ENCODE data around the gene LTA. TPM values are rescaled to one million over a fixed set of nuclear protein-coding genes. Genes with fewer than 3 reads are reported as not detected.
A peak's percentile ranks its signal among the peaks of the same experiment; 100 is the strongest.

The LTA gene
- total RNA-seq, 5 donors from 2014 or later (not counting 1 experiment from before 2014, with no cell fraction given): 12.5 to 23.9 (median 17.9) TPM

GRCh38 chr6:31529329-31530150, 42.5 kb upstream of the LTA start:
- ChIA-PET CTCF (no interaction called here), POLR2A (no interaction called here)
- Mint-ChIP-seq H3K4me3 (no peak overlapping the region), H3K27me3 (no peaks in the 10 kb centered on the region), H3K9me3 (no peaks in the 10 kb centered on the region), H3K4me1 (peaks cover 7 to 13% (median 10%) of the 10 kb centered on the region in 3 donors), H3K36me3 (peaks cover 35% of the 10 kb centered on the region), H3K27ac (no peak overlapping the region)
- H3K27me3 ChIP-seq (replicated peaks in 1 of 2; ENCODE audit: control insufficient read depth in 2 of 2, extremely low read depth in 1 of 2, insufficient read depth in 2 of 2, low read length in 1 of 2): no peaks in the 10 kb centered on the region
- ATAC-seq (replicated peaks in 1 of 4) (peak in 3 of 4 experiments; percentile 16 to 23 (median 19)), DNase-seq (no peak)
- peaks cover 12 to 49% of the 10 kb centered on the region in 2 donors for H3K36me3 ChIP-seq (ENCODE audit: control insufficient read depth in 2 of 2, extremely low read depth in 1 of 2, insufficient read depth in 1 of 2, low read length in 1 of 2)
- no peak overlapping the region for H3K4me3 ChIP-seq (ENCODE audit: control insufficient read depth in 1 of 2, extremely low read depth in 1 of 2, low read length in 1 of 2)
- no peak overlapping the region for H3K27ac ChIP-seq (ENCODE audit: low read length)
- no peaks in the 10 kb centered on the region for H3K9me3 ChIP-seq
- peaks cover 0 to 3% of the 10 kb centered on the region in 2 experiments for H3K4me1 ChIP-seq (ENCODE audit: control insufficient read depth in 1 of 2, extremely low read depth in 1 of 2, insufficient read depth in 2 of 2, low read length in 2 of 2)
- WGBS (ENCODE audit: insufficient coverage): 68% methylated on average over 9 of the region's 12 CpGs

- peaks cover 12 to 60% of the 10 kb centered on the region in 2 donors for H3K36me3 ChIP-seq (ENCODE audit: control insufficient read depth in 2 of 2, extremely low read depth in 1 of 2, insufficient read depth in 1 of 2, low read length in 1 of 2)
- DNase-seq (no peak), ATAC-seq (replicated peaks in 1 of 4) (no peak)
- no peaks in the 10 kb centered on the region for H3K27me3 ChIP-seq (replicated peaks in 1 of 2; ENCODE audit: control insufficient read depth in 2 of 2, extremely low read depth in 1 of 2, insufficient read depth in 2 of 2, low read length in 1 of 2)
- ChIA-PET POLR2A (no interaction called here), CTCF (no interaction called here)
- peaks cover 0 to 4% of the 10 kb centered on the region in 2 experiments for H3K4me1 ChIP-seq (ENCODE audit: control insufficient read depth in 1 of 2, extremely low read depth in 1 of 2, insufficient read depth in 2 of 2, low read length in 2 of 2)
- peaks cover 10 to 19% (median 11%) of the 10 kb centered on the region in 3 donors for H3K4me1 Mint-ChIP-seq
- H3K4me3 ChIP-seq (ENCODE audit: control insufficient read depth in 1 of 2, extremely low read depth in 1 of 2, low read length in 1 of 2): no peak overlapping the region
- H3K27me3 Mint-ChIP-seq: no peaks in the 10 kb centered on the region
- no peak overlapping the region for H3K27ac Mint-ChIP-seq
- no peak overlapping the region for H3K27ac ChIP-seq (ENCODE audit: low read length)
- H3K4me3 Mint-ChIP-seq: no peak overlapping the region
- no peaks in the 10 kb centered on the region for H3K9me3 ChIP-seq
- WGBS (ENCODE audit: insufficient coverage): 90% methylated on average over 5 of the region's 6 CpGs
- H3K9me3 Mint-ChIP-seq: no peaks in the 10 kb centered on the region
- H3K36me3 Mint-ChIP-seq: peaks cover 46% of the 10 kb centered on the region
Measured at GRCh38 chr6:31530659-31531058, 41.4 kb upstream of the LTA start.

GRCh38 chr6:31531162-31531561, 40.9 kb upstream of the LTA start:
- Histone ChIP-seq H3K4me1 (ENCODE audit: control insufficient read depth in 1 of 2, extremely low read depth in 1 of 2, insufficient read depth in 2 of 2, low read length in 2 of 2) (peaks cover 0 to 4% of the 10 kb centered on the region in 2 experiments), H3K9me3 (no peaks in the 10 kb centered on the region), H3K4me3 (ENCODE audit: control insufficient read depth in 1 of 2, extremely low read depth in 1 of 2, low read length in 1 of 2) (no peak overlapping the region), H3K27ac (ENCODE audit: low read length) (no peak overlapping the region), H3K36me3 (ENCODE audit: control insufficient read depth in 2 of 2, extremely low read depth in 1 of 2, insufficient read depth in 1 of 2, low read length in 1 of 2) (peaks cover 12 to 65% of the 10 kb centered on the region in 2 donors), H3K27me3 (replicated peaks in 1 of 2; ENCODE audit: control insufficient read depth in 2 of 2, extremely low read depth in 1 of 2, insufficient read depth in 2 of 2, low read length in 1 of 2) (no peaks in the 10 kb centered on the region)
- peaks cover 51% of the 10 kb centered on the region for H3K36me3 Mint-ChIP-seq
- no peak overlapping the region for H3K4me3 Mint-ChIP-seq
- POLR2A ChIA-PET: interaction anchor here in 1 of 2 donors (0.9 kb wide), 1 partner anchor 10 kb away, joined by 3 read pairs; the partner anchor contains the start of gene DDX39B
- DNase-seq (no peak), ATAC-seq (replicated peaks in 1 of 4) (no peak)
- H3K27me3 Mint-ChIP-seq: no peaks in the 10 kb centered on the region
- no peaks in the 10 kb centered on the region for H3K9me3 Mint-ChIP-seq
- H3K27ac Mint-ChIP-seq: no peak overlapping the region
- CTCF ChIA-PET: interaction anchor here in 1 of 2 donors (0.8 kb wide), 1 partner anchor 67 kb away, joined by 3 read pairs; no protein-coding TSS in a partner anchor
- H3K4me1 Mint-ChIP-seq: peaks cover 13 to 21% (median 16%) of the 10 kb centered on the region in 3 donors
- no CpG with 5 or more reads among the region's 7 CpGs for WGBS (ENCODE audit: insufficient coverage)

- no peaks in the 10 kb centered on the region for H3K27me3 Mint-ChIP-seq
- WGBS (ENCODE audit: insufficient coverage): 91% methylated on average over 4 of the region's 9 CpGs
- POLR2A ChIA-PET: interaction anchor here in 1 of 2 donors (0.5 to 0.9 kb wide), 2 partner anchors 9 to 127 kb away, joined by 3 to 6 read pairs; partner anchors contain the start of gene DDX39B
Measured at GRCh38 chr6:31531771-31532643, 40.1 kb upstream of the LTA start.

DNA sequence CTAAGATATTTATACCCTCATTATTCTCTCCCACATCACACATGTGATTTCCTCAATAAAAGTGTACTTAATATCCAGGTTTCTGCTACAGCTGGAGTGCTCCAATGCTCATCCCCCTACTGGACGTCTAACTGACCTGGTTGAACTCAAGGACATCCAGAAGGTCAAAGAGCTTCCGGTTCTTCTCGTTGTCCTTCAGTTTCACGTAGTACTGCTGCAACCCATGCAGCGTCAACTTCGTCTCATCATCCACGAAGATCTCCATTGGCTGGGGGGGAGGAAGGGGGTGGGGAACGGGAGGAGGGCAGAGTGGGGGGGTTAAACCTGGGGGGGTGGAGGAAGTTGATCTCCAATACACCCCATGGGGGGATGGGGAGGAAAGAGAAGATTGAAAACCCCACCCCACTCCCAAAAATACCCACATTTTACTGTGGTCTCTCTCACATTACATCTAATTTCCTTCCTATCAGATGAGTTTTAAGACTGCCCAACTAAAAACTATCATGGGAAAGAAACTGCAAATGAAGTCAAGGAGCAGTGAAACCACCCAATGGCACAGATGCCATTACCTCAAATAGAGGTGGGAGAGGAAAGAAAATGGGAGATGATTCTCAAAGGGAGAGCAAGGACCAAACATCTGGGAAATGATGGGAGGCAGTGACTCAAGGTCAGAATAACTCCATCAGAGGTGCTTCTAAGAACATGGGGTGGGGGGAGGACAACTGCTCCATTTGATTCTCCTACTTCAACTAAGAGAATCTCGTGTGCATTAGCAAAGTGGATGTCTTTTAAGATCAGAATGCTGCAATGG, 39.2 kb upstream of the LTA start:
- ATAC-seq (replicated peaks in 1 of 4): no peak
- H3K36me3 ChIP-seq (ENCODE audit: control insufficient read depth in 2 of 2, extremely low read depth in 1 of 2, insufficient read depth in 1 of 2, low read length in 1 of 2): peaks cover 14 to 82% of the 10 kb centered on the region in 2 donors
- H3K4me1 ChIP-seq (ENCODE audit: control insufficient read depth in 1 of 2, extremely low read depth in 1 of 2, insufficient read depth in 2 of 2, low read length in 2 of 2): peaks cover 0 to 7% of the 10 kb centered on the region in 2 experiments
- peaks cover 61% of the 10 kb centered on the region for H3K36me3 Mint-ChIP-seq
- no peaks in the 10 kb centered on the region for H3K27me3 Mint-ChIP-seq
- no peaks in the 10 kb centered on the region for H3K9me3 ChIP-seq
- H3K27me3 ChIP-seq (replicated peaks in 1 of 2; ENCODE audit: control insufficient read depth in 2 of 2, extremely low read depth in 1 of 2, insufficient read depth in 2 of 2, low read length in 1 of 2): no peaks in the 10 kb centered on the region
- H3K27ac ChIP-seq (ENCODE audit: low read length): no peak overlapping the region
- CTCF ChIA-PET: no interaction called here
- no peak overlapping the region for H3K4me3 ChIP-seq (ENCODE audit: control insufficient read depth in 1 of 2, extremely low read depth in 1 of 2, low read length in 1 of 2)
- H3K27ac Mint-ChIP-seq: peak overlapping the region; percentile 15 to 25
- 90% methylated on average over 1 of the region's 9 CpGs for WGBS (ENCODE audit: insufficient coverage)
- POLR2A ChIA-PET: interaction anchor here in 1 of 2 donors (0.5 kb wide), 1 partner anchor 126 kb away, joined by 6 read pairs; no protein-coding TSS in a partner anchor
- H3K4me3 Mint-ChIP-seq: no peak overlapping the region
- DNase-seq: no peak
- H3K9me3 Mint-ChIP-seq: no peaks in the 10 kb centered on the region
- peaks cover 19 to 31% (median 26%) of the 10 kb centered on the region in 3 donors for H3K4me1 Mint-ChIP-seq

More at GRCh38 chr6:31531771-31532643, 40.1 kb upstream of the LTA start:
- Mint-ChIP-seq H3K4me3 (no peak overlapping the region), H3K9me3 (no peaks in the 10 kb centered on the region), H3K36me3 (peaks cover 57% of the 10 kb centered on the region), H3K27ac (no peak overlapping the region), H3K4me1 (peaks cover 14 to 26% (median 22%) of the 10 kb centered on the region in 3 donors)
- Histone ChIP-seq H3K9me3 (no peaks in the 10 kb centered on the region), H3K4me3 (ENCODE audit: control insufficient read depth in 1 of 2, extremely low read depth in 1 of 2, low read length in 1 of 2) (no peak overlapping the region), H3K36me3 (ENCODE audit: control insufficient read depth in 2 of 2, extremely low read depth in 1 of 2, insufficient read depth in 1 of 2, low read length in 1 of 2) (peaks cover 14 to 73% of the 10 kb centered on the region in 2 donors), H3K4me1 (ENCODE audit: control insufficient read depth in 1 of 2, extremely low read depth in 1 of 2, insufficient read depth in 2 of 2, low read length in 2 of 2) (peaks cover 0 to 7% of the 10 kb centered on the region in 2 experiments), H3K27ac (ENCODE audit: low read length) (no peak overlapping the region), H3K27me3 (replicated peaks in 1 of 2; ENCODE audit: control insufficient read depth in 2 of 2, extremely low read depth in 1 of 2, insufficient read depth in 2 of 2, low read length in 1 of 2) (no peaks in the 10 kb centered on the region)
- DNase-seq (no peak), ATAC-seq (replicated peaks in 1 of 4) (no peak)
- CTCF ChIA-PET: interaction anchor here in 1 of 2 donors (0.8 kb wide), 1 partner anchor 67 kb away, joined by 3 read pairs; no protein-coding TSS in a partner anchor

Measured in T-cell (primary cell).